NT2/D1 (cell line): ENCODE data around the gene COG7.
A peak's percentile ranks its signal among the peaks of the same experiment; 100 is the strongest.

Experiments used
- DNase-seq: peaks from one replicate; pipeline ENCODE4 v3.0.0-alpha.2; 2011; ENCODE audit warnings: low read depth, low spot score
- H3K27me3 ChIP-seq: 2 replicates; pipeline ENCODE4 v1.6.0; 2011; ENCODE audit warnings: mild to moderate bottlenecking; ENCODE audit not compliant: insufficient read length, insufficient read depth
- H3K36me3 ChIP-seq: 2 replicates; pipeline ENCODE4 v1.6.1; 2011; ENCODE audit warnings: mild to moderate bottlenecking, low read length, mixed read lengths; ENCODE audit not compliant: insufficient read depth, insufficient read length
- H3K4me1 ChIP-seq: 2 replicates; pipeline ENCODE4 v1.5.1; 2011; ENCODE audit not compliant: insufficient read depth, insufficient read length
- H3K4me3 ChIP-seq: 2 replicates; pipeline ENCODE4 v1.5.1; 2011; ENCODE audit warnings: low read depth; ENCODE audit not compliant: insufficient read length
- H3K9ac ChIP-seq: 2 replicates; pipeline ENCODE4 v1.6.0; 2011; ENCODE audit warnings: low read depth; ENCODE audit not compliant: insufficient read length
- H3K9me3 ChIP-seq: 2 replicates; pipeline ENCODE4 v1.5.1; 2011; ENCODE audit warnings: mild to moderate bottlenecking, low read length; ENCODE audit not compliant: insufficient read depth
- SUZ12 ChIP-seq: IDR thresholded peaks from 2 replicates; pipeline ENCODE4 v1.6.1; 2011; ENCODE audit not compliant: insufficient read length, insufficient read depth; ENCODE audit errors: extremely low read depth
- YY1 ChIP-seq: IDR thresholded peaks from 2 replicates; pipeline ENCODE4 v1.6.1; 2011; ENCODE audit not compliant: insufficient read length, insufficient read depth
- ZNF274 ChIP-seq: IDR thresholded peaks from 2 replicates; pipeline ENCODE4 v1.6.1; 2011; ENCODE audit warnings: mild to moderate bottlenecking, low read depth, low read length

The COG7 gene

DNA sequence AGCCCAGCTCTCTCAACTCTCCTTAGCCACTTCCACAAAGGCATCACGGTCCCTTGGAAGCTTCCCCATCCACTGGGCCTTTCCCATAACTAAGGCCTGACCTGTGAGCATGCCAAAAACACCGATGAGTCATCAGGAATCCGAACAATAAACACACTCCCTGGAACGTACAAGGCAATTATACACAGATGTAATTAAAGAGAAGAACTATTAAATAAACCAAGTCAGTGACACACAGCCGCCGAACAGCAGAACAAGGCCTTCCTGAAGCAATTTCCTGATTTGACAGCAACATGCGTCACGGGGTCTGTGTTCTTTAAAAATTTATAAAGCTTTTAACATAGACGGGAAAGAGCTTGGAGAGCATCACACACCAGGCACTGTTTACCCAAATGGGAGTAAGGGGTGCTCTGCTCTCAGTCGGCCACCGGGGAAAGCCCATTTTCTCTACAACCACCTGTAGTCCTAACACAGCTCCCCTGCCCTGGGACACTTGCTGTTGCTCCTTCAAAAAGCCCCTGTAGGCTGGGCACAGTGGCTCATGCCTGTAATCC is 29.4 kb downstream of the COG7 start:
- H3K4me1 ChIP-seq = peaks cover 11% of the 10 kb centered on the region
- no peaks in the 10 kb centered on the region for H3K9me3 ChIP-seq
- no peak overlapping the region for H3K4me3 ChIP-seq
- TF ChIP-seq YY1 = no peak
- no peak for TF ChIP-seq SUZ12
- no peak for TF ChIP-seq ZNF274
- H3K36me3 ChIP-seq = peaks cover 11% of the 10 kb centered on the region
- no peak for DNase-seq
- no peaks in the 10 kb centered on the region for H3K27me3 ChIP-seq
- no peak overlapping the region for H3K9ac ChIP-seq

DNA sequence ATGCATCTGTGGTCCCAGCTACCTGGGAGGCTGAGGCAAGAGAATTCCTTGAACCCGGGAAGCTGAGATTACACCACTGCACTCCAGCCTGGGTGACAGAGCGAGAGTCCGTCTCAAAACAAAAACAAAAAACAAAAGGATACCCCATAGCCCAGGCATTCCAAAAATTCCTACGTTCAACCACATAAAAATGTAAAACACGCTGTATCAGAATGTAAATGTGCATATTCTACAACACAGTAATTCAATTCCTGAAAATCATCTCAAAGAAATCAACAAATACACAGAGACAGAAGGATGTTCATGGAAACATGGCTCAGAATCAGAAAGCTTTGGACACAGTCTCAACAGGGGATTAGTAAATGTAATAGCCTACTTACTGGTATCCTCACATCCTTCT is 33.0 kb downstream of the COG7 start:
- H3K27me3 ChIP-seq = no peaks in the 10 kb centered on the region
- TF ChIP-seq YY1 = no peak
- no peak for TF ChIP-seq ZNF274
- no peak for TF ChIP-seq SUZ12
- peaks cover 11% of the 10 kb centered on the region for H3K4me1 ChIP-seq
- H3K9me3 ChIP-seq = no peaks in the 10 kb centered on the region
- H3K9ac ChIP-seq = no peak overlapping the region
- no peak overlapping the region for H3K4me3 ChIP-seq
- DNase-seq = no peak
- H3K36me3 ChIP-seq = peaks cover 36% of the 10 kb centered on the region

DNA sequence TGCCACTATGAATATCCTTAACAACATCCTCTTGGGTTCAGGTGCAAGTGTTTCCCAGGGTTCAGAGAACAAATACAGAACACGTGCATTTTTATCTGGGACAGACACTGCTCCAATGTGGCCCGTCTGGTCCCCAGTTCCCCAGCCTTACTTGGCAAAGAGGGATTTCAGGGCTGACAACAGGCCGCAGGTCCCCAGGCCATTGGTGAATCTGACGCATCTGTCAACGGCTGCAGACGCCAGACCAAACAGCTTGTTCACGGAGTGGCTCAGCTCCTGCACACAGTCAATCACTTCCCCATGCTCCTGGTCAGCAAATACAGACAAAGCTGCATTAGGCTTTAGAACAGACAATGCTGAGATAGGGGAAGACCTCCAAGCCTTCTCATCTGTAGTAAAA is 36.2 kb downstream of the COG7 start:
- TF ChIP-seq SUZ12 = no peak
- no peak for TF ChIP-seq YY1
- TF ChIP-seq ZNF274 = no peak

DNA sequence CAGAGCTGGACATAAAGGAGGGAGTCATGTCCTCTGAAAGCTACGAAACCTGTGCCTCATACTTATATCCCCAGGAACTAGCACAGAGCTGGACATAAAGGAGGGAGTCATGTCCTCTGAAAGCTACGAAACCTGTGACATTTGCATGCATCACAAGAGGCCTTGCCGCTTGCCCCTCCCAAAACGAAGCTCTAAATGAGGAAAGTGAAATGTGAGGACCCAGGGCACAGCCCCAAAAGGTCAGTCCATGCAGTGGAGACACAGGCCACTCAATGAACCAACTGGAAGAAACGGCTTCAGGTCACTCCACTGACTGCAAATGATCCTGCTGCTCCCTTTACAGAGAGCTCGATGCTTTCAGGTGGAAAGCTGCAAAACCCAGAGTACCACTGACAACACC is 38.3 kb downstream of the COG7 start:
- H3K4me1 ChIP-seq = no peaks in the 10 kb centered on the region
- H3K4me3 ChIP-seq = no peak overlapping the region
- H3K9ac ChIP-seq = no peak overlapping the region
- no peaks in the 10 kb centered on the region for H3K9me3 ChIP-seq
- H3K36me3 ChIP-seq = peaks cover 51% of the 10 kb centered on the region
- H3K27me3 ChIP-seq = no peaks in the 10 kb centered on the region
- no peak for TF ChIP-seq ZNF274
- TF ChIP-seq SUZ12 = no peak
- no peak for TF ChIP-seq YY1
- DNase-seq = no peak

More for the DNA sequence above, 36.2 kb downstream of the COG7 start:
- peaks cover 44% of the 10 kb centered on the region for H3K36me3 ChIP-seq
- no peak overlapping the region for H3K4me3 ChIP-seq
- H3K9me3 ChIP-seq = no peaks in the 10 kb centered on the region
- H3K27me3 ChIP-seq = no peaks in the 10 kb centered on the region
- H3K4me1 ChIP-seq = peaks cover 3% of the 10 kb centered on the region
- H3K9ac ChIP-seq = no peak overlapping the region
- no peak for DNase-seq

DNA sequence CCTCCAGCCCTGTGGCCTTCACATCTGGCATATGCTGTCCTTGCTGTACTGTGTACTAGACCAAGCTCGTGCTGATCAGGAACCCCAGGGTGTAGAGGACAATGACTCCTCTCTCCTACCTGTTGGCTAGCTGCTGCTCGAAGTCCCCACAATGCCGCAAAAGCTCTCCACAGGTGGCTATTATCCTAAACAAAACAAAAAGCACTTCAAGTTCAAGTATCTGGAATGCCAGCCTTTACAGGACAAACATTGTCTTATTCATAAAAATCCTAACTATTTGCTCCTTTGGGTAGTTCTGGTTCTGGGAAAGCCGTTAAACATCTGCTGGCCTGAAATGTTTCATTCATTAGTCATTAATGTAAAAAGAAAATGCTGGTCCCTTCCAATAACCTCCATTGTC is 42.8 kb downstream of the COG7 start:
- Histone ChIP-seq H3K9me3 (no peaks in the 10 kb centered on the region), H3K4me3 (no peak overlapping the region), H3K27me3 (no peaks in the 10 kb centered on the region), H3K4me1 (peaks cover 10% of the 10 kb centered on the region), H3K36me3 (peaks cover 47% of the 10 kb centered on the region), H3K9ac (no peak overlapping the region)
- DNase-seq = peak; percentile 46
- TF ChIP-seq ZNF274 (no peak), YY1 (no peak), SUZ12 (no peak)

GRCh38 chr16:23409522-23409921 is 43.5 kb downstream of the COG7 start:
- Histone ChIP-seq H3K27me3 (no peaks in the 10 kb centered on the region), H3K4me1 (peaks cover 10% of the 10 kb centered on the region), H3K9me3 (no peaks in the 10 kb centered on the region), H3K36me3 (peaks cover 53% of the 10 kb centered on the region), H3K9ac (no peak overlapping the region), H3K4me3 (no peak overlapping the region)
- DNase-seq = no peak
- no peak for TF ChIP-seq SUZ12
- TF ChIP-seq YY1 = no peak
- no peak for TF ChIP-seq ZNF274

DNA sequence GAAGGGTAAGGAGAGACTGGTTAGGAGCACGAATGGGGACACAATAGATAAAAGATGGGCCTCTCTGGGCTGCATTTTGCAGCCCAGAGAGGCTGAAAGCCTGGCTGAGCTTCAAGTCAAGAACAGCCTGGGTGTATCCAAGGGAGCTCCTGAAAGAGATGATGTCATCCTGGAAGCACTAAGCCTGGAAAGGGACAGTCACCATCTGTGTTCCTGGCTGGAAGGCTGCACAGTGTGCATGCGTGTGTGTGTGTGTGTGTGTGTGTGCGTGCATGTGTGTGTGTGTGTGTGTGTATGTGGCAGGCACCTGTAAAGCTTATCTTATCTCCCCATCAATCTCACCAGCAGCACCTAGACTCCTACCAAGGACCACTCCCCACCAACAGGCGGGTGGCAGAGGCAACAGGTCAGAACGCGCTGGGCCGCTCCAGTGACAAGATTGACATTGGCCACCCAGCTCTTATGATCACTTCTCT is 44.1 kb downstream of the COG7 start:
- Histone ChIP-seq H3K36me3 (peaks cover 55% of the 10 kb centered on the region), H3K4me3 (no peak overlapping the region)
- DNase-seq = peak; percentile 36

More for the DNA sequence above, 44.1 kb downstream of the COG7 start:
- no peaks in the 10 kb centered on the region for H3K27me3 ChIP-seq
- H3K4me1 ChIP-seq = peaks cover 10% of the 10 kb centered on the region
- H3K9ac ChIP-seq = no peak overlapping the region
- no peaks in the 10 kb centered on the region for H3K9me3 ChIP-seq
- TF ChIP-seq ZNF274 (no peak), YY1 (no peak), SUZ12 (no peak)
